GM23338 (cell line): Measurements from ENCODE around the gene LAPTM4A.

ENCODE experiments used
- CTCF ChIP-seq, 2 experiments: fragments of 200-600 bp in 1 of 2; sonication (generic) in 1 of 2; conservative IDR thresholded peaks; 2 replicates each; pipeline versions ENCODE4 v1.5.1 to v1.6.1; 2016 to 2017; ENCODE audit warnings: antibody characterized with exemption in 2 of 2, low read depth in 2 of 2, mild to moderate bottlenecking in 2 of 2, moderate library complexity in 1 of 2
- EZH2phosphoT487 ChIP-seq: fragments of 200-600 bp; sonication (generic); IDR thresholded peaks from one replicate; pipeline ENCODE4 v1.8.1; 2018; ENCODE audit warnings: antibody characterized with exemption; ENCODE audit not compliant: unreplicated experiment
- JUNB ChIP-seq: IDR thresholded peaks from one replicate; pipeline ENCODE4 v1.6.1; 2016; ENCODE audit warnings: antibody characterized with exemption; ENCODE audit not compliant: unreplicated experiment
- POLR2AphosphoS5 ChIP-seq: IDR thresholded peaks from 2 replicates; pipeline ENCODE4 v1.6.1; 2016; ENCODE audit warnings: antibody characterized with exemption, low read depth

GRCh38 chr2:20027260-20027677 is 24.2 kb downstream of the LAPTM4A start:
- TF ChIP-seq EZH2phosphoT487 = no peak
- TF ChIP-seq CTCF (conservative IDR thresholded peaks at IDR 0.05; ENCODE audit: low read depth in 2 of 2) = no peak
- TF ChIP-seq JUNB = no peak
- TF ChIP-seq POLR2AphosphoS5 = no peak
